Measurements from ENCODE around the gene DAAM1. TPM values are rescaled to one million over a fixed set of nuclear protein-coding genes. Genes with fewer than 3 reads are reported as not detected.

Gene DAAM1
- total RNA-seq, 2 experiments from 2014 or later: 30.1 to 72.8 TPM

- Histone ChIP-seq H3K4me1 (ENCODE audit: insufficient read depth, low read length, poor library complexity, severe bottlenecking) (peaks cover 43% of the 10 kb centered on the region), H4K20me1 (ENCODE audit: insufficient read depth, low read length) (peaks cover 6% of the 10 kb centered on the region; the same call in 1 of the 2 replicates), H3K27ac (ENCODE audit: low read depth, low read length, poor library complexity, severe bottlenecking) (no peak overlapping the region), H3K36me3 (ENCODE audit: insufficient read depth, low read length) (peaks cover 20% of the 10 kb centered on the region), H3K4me2 (ENCODE audit: low read length) (no peak overlapping the region), H3K79me2 (ENCODE audit: insufficient read depth, low read depth, low read length) (peaks cover 93% of the 10 kb centered on the region), H3K4me3 (ENCODE audit: low read depth, low read length, poor library complexity, severe bottlenecking) (no peak overlapping the region), H3K9me2 (ENCODE audit: insufficient read depth, low read length) (no peaks in the 10 kb centered on the region), H2AFZ (ENCODE audit: low read length) (no peak overlapping the region), H3K9me3 (ENCODE audit: low read length) (no peaks in the 10 kb centered on the region)
- BruUV-seq (replicated peaks): no TSS peak
- CTCF ChIA-PET (ENCODE audit: unreplicated experiment): interaction anchor here (1.1 kb wide), 1 partner anchor 221 kb away, joined by 3 read pairs; no protein-coding TSS in a partner anchor
- POLR2A ChIA-PET: no interaction called here
- TF ChIP-seq EZH2phosphoT487 (IDR thresholded peaks at IDR 0.05; ENCODE audit: borderline replicate concordance, low read depth, low read length): no peak
- TF ChIP-seq, protein P1, sequence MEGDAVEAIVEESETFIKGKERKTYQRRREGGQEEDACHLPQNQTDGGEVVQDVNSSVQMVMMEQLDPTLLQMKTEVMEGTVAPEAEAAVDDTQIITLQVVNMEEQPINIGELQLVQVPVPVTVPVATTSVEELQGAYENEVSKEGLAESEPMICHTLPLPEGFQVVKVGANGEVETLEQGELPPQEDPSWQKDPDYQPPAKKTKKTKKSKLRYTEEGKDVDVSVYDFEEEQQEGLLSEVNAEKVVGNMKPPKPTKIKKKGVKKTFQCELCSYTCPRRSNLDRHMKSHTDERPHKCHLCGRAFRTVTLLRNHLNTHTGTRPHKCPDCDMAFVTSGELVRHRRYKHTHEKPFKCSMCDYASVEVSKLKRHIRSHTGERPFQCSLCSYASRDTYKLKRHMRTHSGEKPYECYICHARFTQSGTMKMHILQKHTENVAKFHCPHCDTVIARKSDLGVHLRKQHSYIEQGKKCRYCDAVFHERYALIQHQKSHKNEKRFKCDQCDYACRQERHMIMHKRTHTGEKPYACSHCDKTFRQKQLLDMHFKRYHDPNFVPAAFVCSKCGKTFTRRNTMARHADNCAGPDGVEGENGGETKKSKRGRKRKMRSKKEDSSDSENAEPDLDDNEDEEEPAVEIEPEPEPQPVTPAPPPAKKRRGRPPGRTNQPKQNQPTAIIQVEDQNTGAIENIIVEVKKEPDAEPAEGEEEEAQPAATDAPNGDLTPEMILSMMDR (conservative IDR thresholded peaks at IDR 0.05; ENCODE audit: low read length): no peak
- no peak for DNase-seq (ENCODE audit: low spot score)
- intact Hi-C loops (cut with micrococcal nuclease; ENCODE audit: unreplicated experiment): no loop called here
Observed at GRCh38 chr14:59208224-59208814, 19.9 kb downstream of the DAAM1 start.

- Histone ChIP-seq H4K20me1 (ENCODE audit: insufficient read depth, low read length) (peaks cover 6% of the 10 kb centered on the region; the same call in 1 of the 2 replicates), H3K27ac (ENCODE audit: low read depth, low read length, poor library complexity, severe bottlenecking) (no peak overlapping the region), H2AFZ (ENCODE audit: low read length) (no peak overlapping the region), H3K4me1 (ENCODE audit: insufficient read depth, low read length, poor library complexity, severe bottlenecking) (peaks cover 36% of the 10 kb centered on the region), H3K4me2 (ENCODE audit: low read length) (no peak overlapping the region), H3K79me2 (ENCODE audit: insufficient read depth, low read depth, low read length) (peaks cover 93% of the 10 kb centered on the region), H3K9me3 (ENCODE audit: low read length) (no peaks in the 10 kb centered on the region), H3K9me2 (ENCODE audit: insufficient read depth, low read length) (no peaks in the 10 kb centered on the region), H3K4me3 (ENCODE audit: low read depth, low read length, poor library complexity, severe bottlenecking) (no peak overlapping the region), H3K36me3 (ENCODE audit: insufficient read depth, low read length) (peaks cover 17% of the 10 kb centered on the region)
- intact Hi-C loops (cut with micrococcal nuclease; ENCODE audit: unreplicated experiment): no loop called here
- no peak for DNase-seq (ENCODE audit: low spot score)
- POLR2A ChIA-PET: interaction anchor here (0.5 kb wide), 1 partner anchor 20 kb away, joined by 3 read pairs; no protein-coding TSS in a partner anchor
- CTCF ChIA-PET (ENCODE audit: unreplicated experiment): interaction anchor here (1.1 kb wide), 1 partner anchor 220 kb away, joined by 3 read pairs; no protein-coding TSS in a partner anchor
- TF ChIP-seq, protein P1 (conservative IDR thresholded peaks at IDR 0.05; ENCODE audit: low read length): no peak
- no peak for TF ChIP-seq EZH2phosphoT487 (IDR thresholded peaks at IDR 0.05; ENCODE audit: borderline replicate concordance, low read depth, low read length)
- BruUV-seq (replicated peaks): no TSS peak
Observed at GRCh38 chr14:59208954-59209353, 20.5 kb downstream of the DAAM1 start.

- intact Hi-C loops (cut with micrococcal nuclease; ENCODE audit: unreplicated experiment): no loop called here
- Histone ChIP-seq H2AFZ (ENCODE audit: low read length) (no peak overlapping the region), H3K4me3 (ENCODE audit: low read depth, low read length, poor library complexity, severe bottlenecking) (no peak overlapping the region), H3K4me2 (ENCODE audit: low read length) (peak overlapping the region; percentile 45), H4K20me1 (ENCODE audit: insufficient read depth, low read length) (peaks cover 6% of the 10 kb centered on the region; the same call in 1 of the 2 replicates), H3K36me3 (ENCODE audit: insufficient read depth, low read length) (peaks cover 30% of the 10 kb centered on the region), H3K79me2 (ENCODE audit: insufficient read depth, low read depth, low read length) (peaks cover 93% of the 10 kb centered on the region), H3K9me3 (ENCODE audit: low read length) (0 out of 2 replicates have a peak, but pooled peaks cover 5% of the 10 kb centered on the region), H3K9me2 (ENCODE audit: insufficient read depth, low read length) (no peaks in the 10 kb centered on the region), H3K27ac (ENCODE audit: low read depth, low read length, poor library complexity, severe bottlenecking) (peak overlapping the region; percentile 2), H3K4me1 (ENCODE audit: insufficient read depth, low read length, poor library complexity, severe bottlenecking) (peaks cover 36% of the 10 kb centered on the region)
- ChIA-PET CTCF (ENCODE audit: unreplicated experiment) (no interaction called here), POLR2A (interaction anchor here (0.6 to 1.1 kb wide), 2 partner anchors 100 to 419 kb away, joined by 3 read pairs; no protein-coding TSS in a partner anchor)
- BruUV-seq (replicated peaks): no TSS peak
- no peak for DNase-seq (ENCODE audit: low spot score)
- TF ChIP-seq EZH2phosphoT487 (IDR thresholded peaks at IDR 0.05; ENCODE audit: borderline replicate concordance, low read depth, low read length): no peak
- TF ChIP-seq, protein P1 (conservative IDR thresholded peaks at IDR 0.05; ENCODE audit: low read length): no peak
Observed at GRCh38 chr14:59210621-59211020, 22.2 kb downstream of the DAAM1 start.

Measured in OCI-LY7 (cell line).